Measurements from ENCODE around the gene PPP5C.
"Not testable (repeated sequence)": the region's sequence is repeated elsewhere in the genome, so short reads cannot be mapped to it uniquely, and the experiment has no call there.

Gene PPP5C

DNA sequence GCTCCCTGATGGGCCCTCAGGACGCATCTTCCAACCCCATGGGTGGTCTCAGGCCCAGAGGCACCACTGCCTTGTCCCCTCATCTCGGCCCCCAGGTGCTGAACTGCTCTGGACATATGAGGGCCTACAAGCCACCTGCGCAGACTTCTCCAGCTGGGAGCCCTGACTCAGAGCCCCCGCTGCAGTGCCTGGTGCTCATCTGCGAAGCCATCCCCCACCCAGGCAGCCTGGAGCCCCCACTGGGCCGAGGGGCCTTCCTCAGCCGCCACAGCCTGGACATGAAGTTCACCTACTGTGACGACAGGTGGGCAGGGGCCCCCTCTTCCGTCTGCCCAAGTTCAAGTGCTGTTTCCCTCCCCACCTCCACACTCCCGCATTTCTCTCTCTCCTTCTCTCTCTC, 37.8 kb upstream of the PPP5C start:
- no peak for TF ChIP-seq EZH2phosphoT487 (IDR thresholded peaks at IDR 0.05; ENCODE audit: borderline replicate concordance)
- TF ChIP-seq, protein P1, sequence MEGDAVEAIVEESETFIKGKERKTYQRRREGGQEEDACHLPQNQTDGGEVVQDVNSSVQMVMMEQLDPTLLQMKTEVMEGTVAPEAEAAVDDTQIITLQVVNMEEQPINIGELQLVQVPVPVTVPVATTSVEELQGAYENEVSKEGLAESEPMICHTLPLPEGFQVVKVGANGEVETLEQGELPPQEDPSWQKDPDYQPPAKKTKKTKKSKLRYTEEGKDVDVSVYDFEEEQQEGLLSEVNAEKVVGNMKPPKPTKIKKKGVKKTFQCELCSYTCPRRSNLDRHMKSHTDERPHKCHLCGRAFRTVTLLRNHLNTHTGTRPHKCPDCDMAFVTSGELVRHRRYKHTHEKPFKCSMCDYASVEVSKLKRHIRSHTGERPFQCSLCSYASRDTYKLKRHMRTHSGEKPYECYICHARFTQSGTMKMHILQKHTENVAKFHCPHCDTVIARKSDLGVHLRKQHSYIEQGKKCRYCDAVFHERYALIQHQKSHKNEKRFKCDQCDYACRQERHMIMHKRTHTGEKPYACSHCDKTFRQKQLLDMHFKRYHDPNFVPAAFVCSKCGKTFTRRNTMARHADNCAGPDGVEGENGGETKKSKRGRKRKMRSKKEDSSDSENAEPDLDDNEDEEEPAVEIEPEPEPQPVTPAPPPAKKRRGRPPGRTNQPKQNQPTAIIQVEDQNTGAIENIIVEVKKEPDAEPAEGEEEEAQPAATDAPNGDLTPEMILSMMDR (conservative IDR thresholded peaks at IDR 0.05; ENCODE audit: low read length), result no peak
- Histone ChIP-seq H3F3A (ENCODE audit: low read depth) (no peaks in the 10 kb centered on the region), H3K36me3 (ENCODE audit: insufficient read depth, low read length) (no peaks in the 10 kb centered on the region), H3K9me2 (replicated peaks; ENCODE audit: low read depth, low read length) (no peaks in the 10 kb centered on the region), H3K79me2 (ENCODE audit: insufficient read depth, low read length) (no peaks in the 10 kb centered on the region), H4K20me1 (ENCODE audit: insufficient read depth, low read length, poor library complexity, severe bottlenecking) (no peaks in the 10 kb centered on the region), H3K4me3 (ENCODE audit: low read length, poor library complexity, severe bottlenecking) (no peak overlapping the region), H3K4me2 (ENCODE audit: low read depth, low read length, poor library complexity, severe bottlenecking) (no peak overlapping the region), H3K9ac (ENCODE audit: low read depth, low read length, poor library complexity, severe bottlenecking) (no peak overlapping the region), H3K4me1 (ENCODE audit: insufficient read depth, low read length, poor library complexity, severe bottlenecking) (no peaks in the 10 kb centered on the region), H2AFZ (ENCODE audit: low read length) (no peak overlapping the region), H3K27me3 (ENCODE audit: insufficient read depth, low read length, poor library complexity, severe bottlenecking) (no peaks in the 10 kb centered on the region), H3K9me3 (ENCODE audit: insufficient read depth, low read depth, low read length) (no peaks in the 10 kb centered on the region)

DNA sequence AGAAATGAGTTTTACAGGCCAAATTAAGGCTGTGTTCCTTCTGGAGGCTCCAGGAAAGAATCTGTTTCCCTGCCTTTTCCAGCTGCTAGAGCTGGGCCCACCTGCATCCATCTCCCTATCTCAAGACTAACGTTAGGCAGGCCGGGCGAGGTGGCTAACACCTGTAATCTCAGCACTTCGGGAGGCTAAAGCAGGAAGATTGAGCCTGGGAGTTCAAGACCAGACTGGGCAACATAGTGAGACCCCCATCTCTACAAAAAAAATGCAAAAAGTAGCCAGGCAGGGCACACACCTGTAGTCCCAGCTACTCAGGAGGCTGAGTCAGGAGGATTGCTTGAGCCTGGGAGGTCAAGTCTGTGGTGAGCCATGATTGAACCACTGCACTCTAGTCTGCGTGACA, 35.4 kb upstream of the PPP5C start:
- Histone ChIP-seq H4K20me1 (ENCODE audit: insufficient read depth, low read length, poor library complexity, severe bottlenecking) (no peaks in the 10 kb centered on the region), H3K9ac (ENCODE audit: low read depth, low read length, poor library complexity, severe bottlenecking) (no peak overlapping the region), H3K9me2 (replicated peaks; ENCODE audit: low read depth, low read length) (no peaks in the 10 kb centered on the region), H3K27me3 (ENCODE audit: insufficient read depth, low read length, poor library complexity, severe bottlenecking) (no peaks in the 10 kb centered on the region), H3K36me3 (ENCODE audit: insufficient read depth, low read length) (no peaks in the 10 kb centered on the region), H3K4me1 (ENCODE audit: insufficient read depth, low read length, poor library complexity, severe bottlenecking) (no peaks in the 10 kb centered on the region), H3K4me3 (ENCODE audit: low read length, poor library complexity, severe bottlenecking) (no peak overlapping the region), H3K4me2 (ENCODE audit: low read depth, low read length, poor library complexity, severe bottlenecking) (no peak overlapping the region), H3F3A (ENCODE audit: low read depth) (no peaks in the 10 kb centered on the region), H3K9me3 (ENCODE audit: insufficient read depth, low read depth, low read length) (no peaks in the 10 kb centered on the region), H3K79me2 (ENCODE audit: insufficient read depth, low read length) (no peaks in the 10 kb centered on the region), H2AFZ (ENCODE audit: low read length) (no peak overlapping the region)
- no peak for TF ChIP-seq EZH2phosphoT487 (IDR thresholded peaks at IDR 0.05; ENCODE audit: borderline replicate concordance)
- TF ChIP-seq, protein P1 (conservative IDR thresholded peaks at IDR 0.05; ENCODE audit: low read length), result no peak

DNA sequence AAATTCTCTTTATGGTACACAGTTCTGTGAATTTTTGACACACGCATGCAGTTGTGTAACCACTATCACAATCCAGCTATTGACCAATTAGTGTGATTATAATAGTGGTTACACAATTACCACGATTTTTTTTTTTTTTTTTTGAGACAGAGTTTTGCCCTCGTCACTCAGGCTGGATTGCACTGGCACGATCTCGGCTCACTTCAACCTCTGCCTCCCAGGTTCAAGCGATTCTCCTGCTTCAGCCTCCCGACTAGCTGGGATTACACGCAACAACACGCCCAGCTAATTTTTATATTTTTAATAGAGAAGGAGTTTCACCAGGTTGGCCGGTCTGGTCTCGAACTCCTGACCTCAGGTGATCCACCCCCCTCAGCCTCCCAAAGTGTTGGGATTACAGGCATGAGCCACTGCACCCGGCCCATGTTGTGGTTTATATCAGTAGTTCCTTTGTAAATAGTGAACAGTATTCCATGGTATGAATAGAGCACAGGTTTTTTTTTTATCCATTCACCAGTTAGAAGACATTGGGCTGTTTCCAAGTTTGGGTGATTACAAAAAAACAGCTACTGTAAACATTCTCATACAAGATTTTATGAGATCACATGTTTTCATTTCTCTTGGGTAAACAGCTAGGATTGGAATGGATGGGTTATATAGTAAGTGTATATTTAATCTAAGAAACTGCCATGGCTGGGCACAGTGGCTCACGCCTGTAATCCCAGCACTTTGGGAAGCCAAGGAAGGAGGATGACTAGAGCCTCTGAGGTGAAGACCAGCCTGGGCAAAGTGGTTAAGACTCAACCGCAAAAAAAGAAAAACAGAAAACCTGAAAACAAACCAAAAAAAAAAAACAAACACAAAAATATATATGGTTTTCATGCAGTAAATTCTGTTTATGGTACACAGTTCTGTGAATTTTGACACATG, 33.1 kb upstream of the PPP5C start:
- H3K4me2 ChIP-seq (ENCODE audit: low read depth, low read length, poor library complexity, severe bottlenecking); H3K36me3 ChIP-seq (ENCODE audit: insufficient read depth, low read length); H3K27me3 ChIP-seq (ENCODE audit: insufficient read depth, low read length, poor library complexity, severe bottlenecking); H3K4me3 ChIP-seq (ENCODE audit: low read length, poor library complexity, severe bottlenecking); H2AFZ ChIP-seq (ENCODE audit: low read length); H3K9ac ChIP-seq (ENCODE audit: low read depth, low read length, poor library complexity, severe bottlenecking); H3K9me2 ChIP-seq (replicated peaks; ENCODE audit: low read depth, low read length); H4K20me1 ChIP-seq (ENCODE audit: insufficient read depth, low read length, poor library complexity, severe bottlenecking); H3K79me2 ChIP-seq (ENCODE audit: insufficient read depth, low read length); H3K9me3 ChIP-seq (ENCODE audit: insufficient read depth, low read depth, low read length); H3F3A ChIP-seq (ENCODE audit: low read depth); H3K4me1 ChIP-seq (ENCODE audit: insufficient read depth, low read length, poor library complexity, severe bottlenecking): not testable (repeated sequence)

DNA sequence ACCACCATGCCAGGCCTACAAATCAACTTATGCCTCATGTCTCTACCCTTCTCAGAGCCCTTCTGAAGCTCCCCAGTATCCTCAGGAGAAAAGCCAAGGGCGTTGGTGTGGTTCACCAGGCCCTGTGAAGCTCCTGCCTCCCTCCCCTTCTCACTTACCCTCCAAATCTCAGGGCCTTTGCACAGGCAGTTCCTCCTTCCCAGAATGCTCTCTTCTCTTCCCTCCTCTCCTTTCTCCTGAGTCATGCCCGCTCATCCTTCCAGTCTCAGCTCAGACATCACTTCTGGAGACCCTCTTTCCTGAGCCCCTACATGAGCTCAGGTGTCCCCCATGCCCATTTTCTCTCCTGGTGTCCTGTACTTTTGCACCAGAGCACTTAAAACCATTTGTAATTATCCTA, 29.5 kb upstream of the PPP5C start:
- TF ChIP-seq, protein P1 (conservative IDR thresholded peaks at IDR 0.05; ENCODE audit: low read length), result no peak
- TF ChIP-seq EZH2phosphoT487 (IDR thresholded peaks at IDR 0.05; ENCODE audit: borderline replicate concordance), result no peak
- Histone ChIP-seq H3K79me2 (ENCODE audit: insufficient read depth, low read length) (no peaks in the 10 kb centered on the region), H3K27me3 (ENCODE audit: insufficient read depth, low read length, poor library complexity, severe bottlenecking) (no peaks in the 10 kb centered on the region), H4K20me1 (ENCODE audit: insufficient read depth, low read length, poor library complexity, severe bottlenecking) (no peaks in the 10 kb centered on the region), H3K4me3 (ENCODE audit: low read length, poor library complexity, severe bottlenecking) (no peak overlapping the region), H3K4me1 (ENCODE audit: insufficient read depth, low read length, poor library complexity, severe bottlenecking) (no peaks in the 10 kb centered on the region), H3K9ac (ENCODE audit: low read depth, low read length, poor library complexity, severe bottlenecking) (no peak overlapping the region), H2AFZ (ENCODE audit: low read length) (no peak overlapping the region), H3F3A (ENCODE audit: low read depth) (no peaks in the 10 kb centered on the region), H3K9me3 (ENCODE audit: insufficient read depth, low read depth, low read length) (no peaks in the 10 kb centered on the region), H3K36me3 (ENCODE audit: insufficient read depth, low read length) (no peaks in the 10 kb centered on the region), H3K4me2 (ENCODE audit: low read depth, low read length, poor library complexity, severe bottlenecking) (no peak overlapping the region), H3K9me2 (replicated peaks; ENCODE audit: low read depth, low read length) (no peaks in the 10 kb centered on the region)
